Measurements from ENCODE around the gene HTR6.
"Not testable (repeated sequence)": the region's sequence is repeated elsewhere in the genome, so short reads cannot be mapped to it uniquely, and the experiment has no call there.

The HTR6 gene

GRCh38 chr1:19664453-19665185 lies at the start of gene HTR6:
Gene HTR6 (plus strand): TSS chr1:19664875. CDS start chr1:19665754, 879 bp downstream.
- FAIRE-seq: no peak
- DNase-seq (ENCODE audit: extremely low spot score, insufficient read length, low read depth): no peak

- FAIRE-seq (no peak), DNase-seq (ENCODE audit: extremely low spot score, insufficient read length, low read depth) (no peak)
These were observed 49.2 kb upstream of the HTR6 start for GRCh38 chr1:19615438-19615837.

- FAIRE-seq: no peak
- DNase-seq (ENCODE audit: extremely low spot score, insufficient read length, low read depth): no peak
These were observed 48.2 kb upstream of the HTR6 start for GRCh38 chr1:19616489-19616888.

GRCh38 chr1:19617376-19617775 lies 47.3 kb upstream of the HTR6 start:
- FAIRE-seq (no peak), DNase-seq (ENCODE audit: extremely low spot score, insufficient read length, low read depth) (no peak)

GRCh38 chr1:19618428-19618827 lies 46.2 kb upstream of the HTR6 start:
- DNase-seq (ENCODE audit: extremely low spot score, insufficient read length, low read depth): no peak
- FAIRE-seq: no peak

- FAIRE-seq: no peak
- DNase-seq (ENCODE audit: extremely low spot score, insufficient read length, low read depth): no peak
These were observed 44.8 kb upstream of the HTR6 start for GRCh38 chr1:19619697-19620384.

- DNase-seq (ENCODE audit: extremely low spot score, insufficient read length, low read depth): no peak
- no peak for FAIRE-seq
These were observed 43.9 kb upstream of the HTR6 start for GRCh38 chr1:19620786-19621185.

GRCh38 chr1:19621274-19621950 lies 43.3 kb upstream of the HTR6 start:
- no peak for FAIRE-seq

GRCh38 chr1:19622204-19622603 lies 42.5 kb upstream of the HTR6 start:
- FAIRE-seq (no peak), DNase-seq (ENCODE audit: extremely low spot score, insufficient read length, low read depth) (no peak)

More at GRCh38 chr1:19621274-19621950, 43.3 kb upstream of the HTR6 start:
- no peak for DNase-seq (ENCODE audit: extremely low spot score, insufficient read length, low read depth)

- DNase-seq (ENCODE audit: extremely low spot score, insufficient read length, low read depth) (no peak), FAIRE-seq (no peak)
These were observed 41.2 kb upstream of the HTR6 start for GRCh38 chr1:19623523-19623922.

GRCh38 chr1:19625291-19625937 lies 39.3 kb upstream of the HTR6 start:
- FAIRE-seq (no peak), DNase-seq (ENCODE audit: extremely low spot score, insufficient read length, low read depth) (no peak)

- DNase-seq (ENCODE audit: extremely low spot score, insufficient read length, low read depth) (no peak), FAIRE-seq (no peak)
These were observed 35.8 kb upstream of the HTR6 start for GRCh38 chr1:19628879-19629278.

- DNase-seq (ENCODE audit: extremely low spot score, insufficient read length, low read depth) (no peak), FAIRE-seq (no peak)
These were observed 35.3 kb upstream of the HTR6 start for GRCh38 chr1:19629357-19629756.

- FAIRE-seq; DNase-seq (ENCODE audit: extremely low spot score, insufficient read length, low read depth): not testable (repeated sequence)
These were observed 34.5 kb upstream of the HTR6 start for GRCh38 chr1:19630192-19630591.

- FAIRE-seq: no peak
These were observed 33.8 kb upstream of the HTR6 start for GRCh38 chr1:19630720-19631395.

GRCh38 chr1:19632211-19632610 lies 32.5 kb upstream of the HTR6 start:
- FAIRE-seq: no peak
- no peak for DNase-seq (ENCODE audit: extremely low spot score, insufficient read length, low read depth)

More at GRCh38 chr1:19630720-19631395, 33.8 kb upstream of the HTR6 start:
- DNase-seq (ENCODE audit: extremely low spot score, insufficient read length, low read depth): no peak

- FAIRE-seq (no peak), DNase-seq (ENCODE audit: extremely low spot score, insufficient read length, low read depth) (no peak)
These were observed 31.6 kb upstream of the HTR6 start for GRCh38 chr1:19633106-19633505.

GRCh38 chr1:19635064-19635463 lies 29.6 kb upstream of the HTR6 start:
- FAIRE-seq: not testable (repeated sequence)

GRCh38 chr1:19635646-19636045 lies 29.0 kb upstream of the HTR6 start:
- no peak for FAIRE-seq
- DNase-seq (ENCODE audit: extremely low spot score, insufficient read length, low read depth): no peak

More at GRCh38 chr1:19635064-19635463, 29.6 kb upstream of the HTR6 start:
- DNase-seq (ENCODE audit: extremely low spot score, insufficient read length, low read depth): not testable (repeated sequence)

- FAIRE-seq (no peak), DNase-seq (ENCODE audit: extremely low spot score, insufficient read length, low read depth) (no peak)
These were observed 28.6 kb upstream of the HTR6 start for GRCh38 chr1:19636065-19636464.
